ENCODE measurements around the gene KIF1A.

KIF1A gene

DNA sequence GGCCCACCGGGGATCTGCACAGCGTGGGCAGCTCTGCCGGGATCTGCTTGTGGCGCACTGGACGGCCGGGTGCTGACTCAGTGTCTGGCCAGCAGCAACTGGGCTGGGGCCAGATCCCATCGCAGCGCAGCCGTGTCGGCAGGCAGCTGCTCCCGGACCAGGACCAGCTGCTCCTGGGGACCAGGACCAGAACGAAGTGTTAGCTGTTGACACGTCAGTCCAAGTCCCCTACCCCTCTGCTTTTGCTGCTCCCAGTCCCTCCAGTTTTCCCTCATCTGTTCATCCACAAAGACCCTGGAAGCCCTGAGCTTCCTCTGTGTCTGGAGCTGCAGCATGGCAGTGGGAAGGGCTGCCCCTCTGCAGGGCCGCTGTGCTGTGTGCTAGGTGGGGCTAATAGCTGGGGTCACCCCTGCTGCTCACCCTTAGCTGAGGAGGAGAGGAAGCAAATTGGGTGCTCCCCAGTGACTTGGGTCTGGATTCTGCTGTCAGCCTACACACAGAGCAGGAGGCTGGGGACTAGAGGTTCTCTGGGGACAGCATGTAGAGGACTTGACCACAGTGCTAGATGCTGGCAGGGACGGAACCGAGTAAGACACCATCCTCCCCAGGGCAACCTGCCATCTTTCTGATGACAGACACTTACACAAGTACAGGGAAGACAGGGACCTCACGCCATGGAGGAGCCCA, 16.9 kb upstream of the KIF1A start:
- H3K4me1 Mint-ChIP-seq (ENCODE audit: low read depth) = peaks cover 1% of the 10 kb centered on the region
- no peak overlapping the region for H3K27ac Mint-ChIP-seq
- no peaks in the 10 kb centered on the region for H3K9me3 Mint-ChIP-seq
- no peaks in the 10 kb centered on the region for H3K36me3 Mint-ChIP-seq (ENCODE audit: low read depth)
- intact Hi-C loops (cut with micrococcal nuclease) = no loop called here
- peaks cover 37% of the 10 kb centered on the region for H3K27me3 Mint-ChIP-seq
- H3K4me3 Mint-ChIP-seq = no peak overlapping the region

GRCh38 chr2:240835528-240835927, 15.5 kb upstream of the KIF1A start:
- Mint-ChIP-seq H3K36me3 (ENCODE audit: low read depth) (no peaks in the 10 kb centered on the region), H3K9me3 (no peaks in the 10 kb centered on the region), H3K4me3 (no peak overlapping the region), H3K4me1 (ENCODE audit: low read depth) (peaks cover 8% of the 10 kb centered on the region), H3K27me3 (peaks cover 46% of the 10 kb centered on the region), H3K27ac (no peak overlapping the region)
- intact Hi-C loops (cut with micrococcal nuclease) = no loop called here

GRCh38 chr2:240834377-240834975, 14.5 kb upstream of the KIF1A start:
- Mint-ChIP-seq H3K4me3 (no peak overlapping the region), H3K27me3 (peaks cover 56% of the 10 kb centered on the region), H3K36me3 (ENCODE audit: low read depth) (no peaks in the 10 kb centered on the region), H3K9me3 (no peaks in the 10 kb centered on the region), H3K4me1 (ENCODE audit: low read depth) (peaks cover 8% of the 10 kb centered on the region), H3K27ac (no peak overlapping the region)
- intact Hi-C loops (cut with micrococcal nuclease) = no loop called here

- Mint-ChIP-seq H3K4me3 (no peak overlapping the region), H3K27ac (no peak overlapping the region), H3K36me3 (ENCODE audit: low read depth) (no peaks in the 10 kb centered on the region), H3K9me3 (no peaks in the 10 kb centered on the region), H3K27me3 (peaks cover 60% of the 10 kb centered on the region), H3K4me1 (ENCODE audit: low read depth) (peaks cover 8% of the 10 kb centered on the region)
- intact Hi-C loops (cut with micrococcal nuclease) = no loop called here
Measured at GRCh38 chr2:240833724-240834285, 13.8 kb upstream of the KIF1A start.

- Mint-ChIP-seq H3K4me1 (ENCODE audit: low read depth) (peaks cover 8% of the 10 kb centered on the region), H3K36me3 (ENCODE audit: low read depth) (no peaks in the 10 kb centered on the region), H3K9me3 (no peaks in the 10 kb centered on the region), H3K27ac (no peak overlapping the region), H3K27me3 (peaks cover 61% of the 10 kb centered on the region), H3K4me3 (no peak overlapping the region)
- intact Hi-C loops (cut with micrococcal nuclease) = no loop called here
Measured at GRCh38 chr2:240832921-240833494, 13.0 kb upstream of the KIF1A start.

GRCh38 chr2:240832205-240832727, 12.2 kb upstream of the KIF1A start:
- no peak overlapping the region for H3K27ac Mint-ChIP-seq
- peaks cover 63% of the 10 kb centered on the region for H3K27me3 Mint-ChIP-seq
- no peaks in the 10 kb centered on the region for H3K36me3 Mint-ChIP-seq (ENCODE audit: low read depth)
- no peaks in the 10 kb centered on the region for H3K9me3 Mint-ChIP-seq
- intact Hi-C loops (cut with micrococcal nuclease) = no loop called here
- peak overlapping the region; percentile 58 for H3K4me3 Mint-ChIP-seq
- H3K4me1 Mint-ChIP-seq (ENCODE audit: low read depth) = peaks cover 8% of the 10 kb centered on the region

DNA sequence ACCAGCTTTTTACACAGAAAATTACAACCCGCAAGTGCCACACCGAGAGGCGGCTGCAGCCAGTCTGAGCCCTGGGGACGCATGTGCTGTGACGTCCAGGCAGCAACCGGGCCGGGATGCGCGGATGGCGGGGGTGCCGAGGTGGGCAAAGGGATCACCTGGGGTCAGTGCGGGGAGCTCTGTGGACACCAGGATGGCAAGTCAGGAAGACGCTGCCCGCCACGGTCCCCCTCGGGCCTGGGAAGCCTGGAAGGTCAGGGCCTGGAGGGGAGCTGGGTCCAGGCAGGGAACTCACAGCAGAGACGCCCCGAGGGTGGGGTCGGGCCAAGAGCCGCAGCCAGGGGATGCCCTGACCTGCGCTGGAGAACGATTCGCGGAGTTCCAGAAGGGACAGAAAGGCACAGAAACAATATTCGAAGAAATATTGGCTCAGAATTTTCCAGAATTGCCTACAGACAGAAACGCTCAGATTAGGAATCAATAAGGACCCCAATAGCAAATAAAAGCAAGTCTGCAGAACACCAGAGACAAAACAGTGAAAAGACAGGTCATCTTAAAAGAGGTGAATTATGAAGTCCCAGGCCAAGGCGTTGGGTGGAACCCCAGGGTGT, 11.7 kb upstream of the KIF1A start:
- intact Hi-C loops (cut with micrococcal nuclease) = no loop called here
- Mint-ChIP-seq H3K27me3 (peaks cover 64% of the 10 kb centered on the region), H3K36me3 (ENCODE audit: low read depth) (no peaks in the 10 kb centered on the region), H3K9me3 (no peaks in the 10 kb centered on the region), H3K4me1 (ENCODE audit: low read depth) (peaks cover 8% of the 10 kb centered on the region), H3K4me3 (peak overlapping the region; percentile 58), H3K27ac (no peak overlapping the region)

- Mint-ChIP-seq H3K4me1 (ENCODE audit: low read depth) (no peaks in the 10 kb centered on the region), H3K36me3 (ENCODE audit: low read depth) (no peaks in the 10 kb centered on the region), H3K9me3 (no peaks in the 10 kb centered on the region), H3K4me3 (no peak overlapping the region), H3K27me3 (peaks cover 84% of the 10 kb centered on the region), H3K27ac (no peak overlapping the region)
- intact Hi-C loops (cut with micrococcal nuclease) = no loop called here
Measured at GRCh38 chr2:240825476-240825875, 5.5 kb upstream of the KIF1A start.

DNA sequence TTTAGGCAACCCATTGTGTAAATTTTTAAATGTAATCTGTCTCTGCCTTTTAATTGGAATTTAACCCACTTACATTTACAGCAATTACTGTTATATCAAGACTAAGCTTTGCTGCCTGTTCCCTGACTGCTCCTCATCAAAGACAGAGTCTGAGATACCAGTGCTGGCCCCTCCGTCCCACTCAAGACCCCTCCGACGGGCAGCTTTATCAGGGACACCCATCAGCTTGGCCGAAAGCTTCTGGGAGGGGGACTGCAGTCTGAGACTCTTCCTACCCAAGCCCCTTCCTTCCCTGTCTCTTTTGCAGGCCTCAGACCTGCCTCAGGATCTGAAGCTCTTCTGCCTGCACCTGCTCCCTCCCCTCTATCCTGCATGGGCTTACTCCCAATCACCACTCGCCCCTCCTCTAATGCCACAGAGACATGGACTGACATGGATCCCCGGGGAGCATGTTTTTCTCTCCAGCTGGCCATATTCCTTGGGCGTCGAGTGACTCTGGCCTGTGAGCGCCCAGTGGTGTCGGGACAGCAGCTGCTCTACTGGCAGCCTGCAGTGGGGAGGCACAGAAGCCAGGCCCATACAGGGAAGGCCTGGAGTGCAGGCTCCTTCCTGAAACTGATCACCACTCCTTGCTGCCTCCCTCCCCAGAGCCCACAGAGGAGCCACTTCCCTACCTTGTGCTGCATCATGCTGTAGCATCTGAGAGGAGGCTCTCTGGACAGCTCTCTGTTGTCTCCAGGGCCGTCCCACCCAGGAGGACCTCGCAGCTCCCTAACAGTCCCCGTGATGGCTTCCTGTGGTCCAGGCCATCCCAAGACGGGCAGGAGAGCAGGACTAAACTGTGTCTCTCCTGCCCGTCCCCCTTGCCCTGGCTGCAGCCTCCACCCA, 3.7 kb upstream of the KIF1A start:
- no peak overlapping the region for H3K4me3 Mint-ChIP-seq
- no peaks in the 10 kb centered on the region for H3K4me1 Mint-ChIP-seq (ENCODE audit: low read depth)
- peaks cover 76% of the 10 kb centered on the region for H3K27me3 Mint-ChIP-seq
- H3K27ac Mint-ChIP-seq = no peak overlapping the region
- H3K36me3 Mint-ChIP-seq (ENCODE audit: low read depth) = no peaks in the 10 kb centered on the region
- intact Hi-C loops (cut with micrococcal nuclease) = no loop called here
- H3K9me3 Mint-ChIP-seq = no peaks in the 10 kb centered on the region

GRCh38 chr2:240822280-240822847, 2.3 kb upstream of the KIF1A start:
- intact Hi-C loops (cut with micrococcal nuclease) = no loop called here
- Mint-ChIP-seq H3K36me3 (ENCODE audit: low read depth) (no peaks in the 10 kb centered on the region), H3K4me3 (no peak overlapping the region), H3K9me3 (no peaks in the 10 kb centered on the region), H3K27ac (no peak overlapping the region), H3K4me1 (ENCODE audit: low read depth) (no peaks in the 10 kb centered on the region), H3K27me3 (peaks cover 77% of the 10 kb centered on the region)

DNA sequence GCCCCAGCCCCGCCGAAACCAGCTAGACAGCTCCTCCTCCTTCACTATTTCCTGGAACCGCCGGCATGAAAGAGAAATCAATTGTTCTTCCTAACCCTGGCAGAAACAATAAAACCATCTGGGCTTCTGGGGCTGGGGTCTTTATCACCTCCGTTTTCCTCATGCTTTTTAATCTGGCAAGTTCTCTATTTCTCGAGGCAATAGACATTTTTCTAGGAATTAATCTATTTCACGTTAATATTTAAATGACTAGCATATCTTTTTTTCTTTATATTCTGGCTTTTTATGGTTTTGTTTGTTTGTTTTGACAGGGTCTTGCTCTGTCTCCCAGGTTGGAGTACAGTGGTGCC, 1.4 kb upstream of the KIF1A start:
- Mint-ChIP-seq H3K27ac (no peak overlapping the region), H3K4me3 (no peak overlapping the region), H3K4me1 (ENCODE audit: low read depth) (no peaks in the 10 kb centered on the region), H3K36me3 (ENCODE audit: low read depth) (no peaks in the 10 kb centered on the region), H3K9me3 (no peaks in the 10 kb centered on the region), H3K27me3 (peaks cover 77% of the 10 kb centered on the region)
- intact Hi-C loops (cut with micrococcal nuclease) = no loop called here

DNA sequence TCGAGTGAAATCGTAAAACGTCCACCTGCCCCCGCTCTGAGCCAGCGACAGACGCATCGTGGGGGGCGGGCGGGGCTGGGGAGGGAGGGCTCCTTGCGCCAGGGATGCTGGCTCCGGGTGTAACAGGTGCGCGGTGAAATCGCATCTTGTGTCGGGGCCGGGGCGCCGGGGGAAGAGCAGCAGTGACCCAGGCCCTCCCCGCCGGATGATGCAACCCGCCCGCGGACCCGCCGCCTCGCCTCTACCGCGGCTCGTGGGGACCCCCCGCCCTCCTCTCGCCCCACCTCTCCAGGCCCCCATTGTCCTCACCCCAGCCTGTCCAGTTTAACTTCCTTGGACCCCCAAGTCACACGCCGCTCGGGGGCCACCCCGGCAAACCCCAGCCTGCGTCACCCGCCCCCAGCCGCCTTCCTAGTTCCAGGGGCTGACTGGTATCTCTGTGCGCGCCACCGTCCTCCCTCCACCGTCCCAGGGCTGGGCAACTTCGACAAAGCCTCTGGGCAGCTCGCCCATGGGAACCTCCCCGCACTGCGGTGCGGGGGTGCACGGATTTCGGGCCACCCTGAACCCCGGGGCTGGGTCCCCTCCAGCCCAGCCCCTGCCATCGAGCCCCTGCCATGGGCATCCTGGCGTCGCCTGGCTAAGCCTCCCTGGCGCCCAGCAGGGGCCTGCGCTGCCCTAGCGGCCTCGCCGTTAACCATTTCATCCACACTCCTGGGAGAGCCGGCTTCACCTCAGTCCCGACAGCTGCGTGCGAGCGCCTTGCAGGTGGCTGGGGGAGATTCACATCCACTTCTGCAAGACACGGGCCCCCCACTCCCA, 799 bp upstream of the KIF1A start:
- intact Hi-C loops (cut with micrococcal nuclease) = no loop called here
- no peak overlapping the region for H3K27ac Mint-ChIP-seq
- H3K4me1 Mint-ChIP-seq (ENCODE audit: low read depth) = no peaks in the 10 kb centered on the region
- H3K4me3 Mint-ChIP-seq = no peak overlapping the region
- no peaks in the 10 kb centered on the region for H3K9me3 Mint-ChIP-seq
- H3K36me3 Mint-ChIP-seq (ENCODE audit: low read depth) = no peaks in the 10 kb centered on the region
- peaks cover 78% of the 10 kb centered on the region for H3K27me3 Mint-ChIP-seq
